Esophagus squamous epithelium (tissue), 5 donors: ENCODE measurements around the gene ZFPM1. TPM values are rescaled to one million over a fixed set of nuclear protein-coding genes. Genes with fewer than 3 reads are reported as not detected.

Source experiments
- DNase-seq: peaks from one replicate; lab custom pipeline; 2025; lab: John Stamatoyannopoulos, UW
- H3K27ac ChIP-seq, 4 donors: fragments of 200-600 bp; sonication (generic); one replicate each; pipeline ENCODE4 v1.5.1; 2016 to 2019; ENCODE audit warnings: mild to moderate bottlenecking in 1 of 4
- H3K27me3 ChIP-seq, 4 donors: fragments of 200-600 bp; sonication (generic); 1 replicate in 3 of 4; 2 replicates in 1 of 4; pipeline versions ENCODE4 v1.5.1 to v1.6.0; 2017 to 2021; ENCODE audit warnings: antibody characterized with exemption in 1 of 4
- H3K36me3 ChIP-seq, 3 donors: fragments of 200-600 bp; sonication (generic); one replicate each; pipeline ENCODE4 v1.5.1; 2016 to 2019
- H3K4me1 ChIP-seq, 3 donors: fragments of 200-600 bp; sonication (generic); one replicate each; pipeline ENCODE4 v1.5.1; 2017 to 2019
- H3K4me3 ChIP-seq, 4 donors: fragments of 200-600 bp; sonication (generic); 1 replicate in 3 of 4; 2 replicates in 1 of 4; pipeline ENCODE4 v1.5.1; 2016 to 2019; ENCODE audit warnings: mild to moderate bottlenecking in 2 of 4, moderate library complexity in 1 of 4
- H3K9me3 ChIP-seq, 3 donors: fragments of 200-600 bp; sonication (generic); one replicate each; pipeline ENCODE4 v1.5.1; 2016 to 2019
- CTCF ChIP-seq, 6 experiments: fragments of 450-650 bp in 4 of 6; fragments of 200-600 bp in 2 of 6; sonication (generic) in 2 of 6; IDR thresholded peaks; one replicate each; pipeline ENCODE4 v1.5.1; 2016 to 2019; ENCODE audit warnings: antibody characterized with exemption in 6 of 6, mild to moderate bottlenecking in 4 of 6, moderate library complexity in 4 of 6
- POLR2A ChIP-seq, 4 donors: fragments of 450-650 bp; IDR thresholded peaks; one replicate each; pipeline ENCODE4 v1.6.1; 2017; ENCODE audit warnings: antibody characterized with exemption in 4 of 4, mild to moderate bottlenecking in 4 of 4, moderate library complexity in 3 of 4
- WGBS, 2 donors: methylation state at CpG; one replicate each; pipeline ENCODE4 v1.1.5; 2018; 5-methylcytosine and 5-hydroxymethylcytosine counted together
- intact Hi-C: fragments of 100-400 bp; cut with DNase I; formaldehyde crosslinking; loops from one replicate; pipeline ENCODE4 v1.15.0; 2022
- total RNA-seq, 4 donors: library from RNA; depleted of rRNA; stranded (reverse); fragments of >200 nt; gene quantifications; one replicate each; pipeline ENCODE4 v1.1.0, GENCODE V29; 2016
- donor health status: DM: yes; HTN: yes; CAD: no.

Gene ZFPM1
- total RNA-seq, 4 donors from 2014 or later = 0.67 to 1.7 (median 1.2) TPM

- TF ChIP-seq POLR2A (IDR thresholded peaks at IDR 0.05) = no peak
- no peak for TF ChIP-seq CTCF (IDR thresholded peaks at IDR 0.05)
- intact Hi-C loops = no loop called here
- no peaks in the 10 kb centered on the region for H3K4me1 ChIP-seq
Measured at GRCh38 chr16:88486398-88487123, 33.5 kb downstream of the ZFPM1 start.

GRCh38 chr16:88487124-88487432 lies 34.0 kb downstream of the ZFPM1 start:
- no peak for DNase-seq
- H3K27ac ChIP-seq = no peak overlapping the region
- intact Hi-C loops = no loop called here
- no peak for TF ChIP-seq CTCF (IDR thresholded peaks at IDR 0.05)
- TF ChIP-seq POLR2A (IDR thresholded peaks at IDR 0.05) = no peak
- H3K9me3 ChIP-seq = no peaks in the 10 kb centered on the region
- no peak overlapping the region for H3K4me3 ChIP-seq
- H3K4me1 ChIP-seq = no peaks in the 10 kb centered on the region
- H3K36me3 ChIP-seq = peaks cover 0 to 8% (median 0%) of the 10 kb centered on the region in 3 donors
- peaks cover 0 to 7% (median 0%) of the 10 kb centered on the region in 4 donors for H3K27me3 ChIP-seq
- 80 to 86% methylated on average over 1 to 3 of the region's 3 CpGs for WGBS, 2 donors

More at GRCh38 chr16:88486398-88487123, 33.5 kb downstream of the ZFPM1 start:
- Histone ChIP-seq H3K27ac (no peak overlapping the region), H3K9me3 (no peaks in the 10 kb centered on the region), H3K36me3 (peaks cover 0 to 8% (median 0%) of the 10 kb centered on the region in 3 donors), H3K27me3 (peaks cover 0 to 11% (median 0%) of the 10 kb centered on the region in 4 donors), H3K4me3 (no peak overlapping the region)
- 89 to 96% methylated on average over 3 of the region's 6 CpGs for WGBS, 2 donors
- DNase-seq = no peak

GRCh38 chr16:88487920-88488851 lies 35.1 kb downstream of the ZFPM1 start:
- Histone ChIP-seq H3K27ac (no peak overlapping the region), H3K4me1 (no peaks in the 10 kb centered on the region), H3K4me3 (no peak overlapping the region), H3K9me3 (no peaks in the 10 kb centered on the region), H3K36me3 (peaks cover 0 to 8% (median 0%) of the 10 kb centered on the region in 3 donors), H3K27me3 (no peaks in the 10 kb centered on the region)
- WGBS, 2 donors = 84 to 89% methylated on average over 18 to 20 of the region's 54 CpGs
- intact Hi-C loops = no loop called here
- TF ChIP-seq POLR2A (IDR thresholded peaks at IDR 0.05) = no peak
- peak in 1 of 6 experiments; percentile 9 for TF ChIP-seq CTCF (IDR thresholded peaks at IDR 0.05)
- no peak for DNase-seq

GRCh38 chr16:88489163-88489741 lies 36.2 kb downstream of the ZFPM1 start:
- 64 to 88% methylated on average over 3 to 9 of the region's 24 CpGs for WGBS, 2 donors
- TF ChIP-seq POLR2A (IDR thresholded peaks at IDR 0.05) (no peak), CTCF (IDR thresholded peaks at IDR 0.05) (no peak)
- Histone ChIP-seq H3K4me3 (no peak overlapping the region), H3K36me3 (peaks cover 0 to 8% (median 0%) of the 10 kb centered on the region in 3 donors), H3K27ac (no peak overlapping the region), H3K27me3 (no peaks in the 10 kb centered on the region), H3K4me1 (no peaks in the 10 kb centered on the region), H3K9me3 (no peaks in the 10 kb centered on the region)
- DNase-seq = no peak
- intact Hi-C loops = no loop called here
